HL-60/S4 treated with phorbol 12-myristate 13-acetate at 8.2 ng/mL for 4 days and 3 days (cell line): ENCODE results near the gene C12orf57.

ENCODE experiments used
- in situ Hi-C: fragments of 300-500 bp; cut with MboI; formaldehyde crosslinking; loops from 2 replicates; pipeline ENCODE4 v1.15.0; 2022; ENCODE audit warnings: low sequenced_read_pairs

Gene C12orf57

GRCh38 chr12:6963016-6963731 lies 19.4 kb downstream of the C12orf57 start:
- in situ Hi-C loops: no loop called here

- in situ Hi-C loops: no loop called here
These were observed 20.1 kb downstream of the C12orf57 start for GRCh38 chr12:6963791-6964413.

GRCh38 chr12:6964605-6965025 lies 20.8 kb downstream of the C12orf57 start:
- in situ Hi-C loops: no loop called here

GRCh38 chr12:6965026-6965661 lies 21.3 kb downstream of the C12orf57 start:
- in situ Hi-C loops: no loop called here

GRCh38 chr12:6965714-6966113 lies 21.9 kb downstream of the C12orf57 start:
- in situ Hi-C loops: no loop called here

- in situ Hi-C loops: no loop called here
These were observed 22.5 kb downstream of the C12orf57 start for GRCh38 chr12:6966351-6966750.

GRCh38 chr12:6967651-6968100 lies 23.9 kb downstream of the C12orf57 start:
- in situ Hi-C loops: no loop called here

GRCh38 chr12:6968426-6968825 lies 24.6 kb downstream of the C12orf57 start:
- in situ Hi-C loops: no loop called here

- in situ Hi-C loops: no loop called here
These were observed 26.3 kb downstream of the C12orf57 start for GRCh38 chr12:6970096-6970527.

GRCh38 chr12:6974180-6974579 lies 30.4 kb downstream of the C12orf57 start:
- in situ Hi-C loops: no loop called here

GRCh38 chr12:6975297-6976032 lies 31.6 kb downstream of the C12orf57 start:
- in situ Hi-C loops: no loop called here

- in situ Hi-C loops: no loop called here
These were observed 33.8 kb downstream of the C12orf57 start for GRCh38 chr12:6977653-6978052.

GRCh38 chr12:6978188-6978587 lies 34.4 kb downstream of the C12orf57 start:
- in situ Hi-C loops: no loop called here

GRCh38 chr12:6978611-6979011 lies 34.8 kb downstream of the C12orf57 start:
- in situ Hi-C loops: no loop called here

GRCh38 chr12:6979021-6979420 lies 35.2 kb downstream of the C12orf57 start:
- in situ Hi-C loops: no loop called here

- in situ Hi-C loops: no loop called here
These were observed 35.6 kb downstream of the C12orf57 start for GRCh38 chr12:6979453-6979852.

- in situ Hi-C loops: no loop called here
These were observed 36.3 kb downstream of the C12orf57 start for GRCh38 chr12:6980075-6980474.

- in situ Hi-C loops: no loop called here
These were observed 36.9 kb downstream of the C12orf57 start for GRCh38 chr12:6980740-6981139.

GRCh38 chr12:6981152-6982052 lies 37.6 kb downstream of the C12orf57 start:
- in situ Hi-C loops: no loop called here

GRCh38 chr12:6982532-6982931 lies 38.7 kb downstream of the C12orf57 start:
- in situ Hi-C loops: no loop called here
